Pancreas (tissue), 10 donors: ENCODE results near the gene SEH1L. TPM values are rescaled to one million over a fixed set of nuclear protein-coding genes. Genes with fewer than 3 reads are reported as not detected.
"Not testable (repeated sequence)": the region's sequence is repeated elsewhere in the genome, so short reads cannot be mapped to it uniquely, and the experiment has no call there.

ENCODE experiments used
- ATAC-seq, 4 donors: fragments of 200-7000 bp; cut with Tn5 transposase; one replicate each; pipeline versions ENCODE4 v1.8.0 to v1.9.1; 2020; ENCODE audit warnings: mild to moderate bottlenecking in 4 of 4, moderate library complexity in 4 of 4
- DNase-seq, 6 donors: peaks; one replicate each; pipeline ENCODE4 v3.0.0-alpha.2; 2020
- FAIRE-seq: peaks from 2 replicates; lab custom pipeline; 2012; peaks lifted over from hg19 to GRCh38; lab: Jason Lieb, UNC
- H3K27ac ChIP-seq, 4 donors: fragments of 200-600 bp; sonication (generic); 1 replicate in 3 of 4; 2 replicates in 1 of 4; pipeline versions ENCODE4 v1.5.0 to v1.8.0; 2020
- H3K27me3 ChIP-seq, 4 donors: fragments of 200-600 bp; one replicate each; pipeline ENCODE4 v1.8.0; 2021
- H3K36me3 ChIP-seq, 3 donors: fragments of 200-600 bp; sonication (generic) in 1 of 3; one replicate each; pipeline versions ENCODE4 v1.5.0 to v1.8.0; 2020 to 2021
- H3K4me1 ChIP-seq, 3 donors: fragments of 200-600 bp; one replicate each; pipeline ENCODE4 v1.8.0; 2021
- H3K4me3 ChIP-seq, 4 donors: fragments of 200-600 bp; sonication (generic) in 2 of 4; one replicate each; pipeline versions ENCODE4 v1.5.0 to v1.8.0; 2020 to 2021
- H3K9me3 ChIP-seq, 4 donors: fragments of 200-600 bp; one replicate each; pipeline ENCODE4 v1.8.0; 2021
- CTCF ChIP-seq, 4 donors: fragments of 200-600 bp; sonication (generic) in 3 of 4; IDR thresholded peaks; one replicate each; pipeline versions ENCODE4 v1.5.0 to v1.8.0; 2021; ENCODE audit warnings: antibody characterized with exemption in 4 of 4
- WGBS, 2 donors: extraction: QIAGEN DNeasy Blood & Tissue Kit; methylation state at CpG; one replicate each; pipeline ENCODE4 v1.1.7; 2013; 5-methylcytosine and 5-hydroxymethylcytosine counted together
- intact Hi-C, 3 donors: fragments of 100-400 bp; cut with DNase I; formaldehyde crosslinking; loops; one replicate each; pipeline versions ENCODE4 v1.11.1 to v1.14.2; 2022
- polyA plus RNA-seq, 2 donors: library from polyadenylated mRNA; stranded (reverse); fragments of 200-250 nt; gene quantifications; one replicate each; pipeline ENCODE4 v1.2.3, GENCODE V29; 2013
- total RNA-seq, 6 donors: library from RNA; stranded (reverse); fragmentation: NEBNext Ultra II Directional in 4 of 6; extraction: Animal tissue kit (Norgen Biotek cat#: 25700) in 4 of 6; gene quantifications; one replicate each; pipeline versions ENCODE4 v1.2.1 to v1.2.4, GENCODE V29; 2021 to 2023
- donor health status: healthy with polysubstance abuse.
- donor health status: DM: no; HTN: no; CAD: no; lungs with moderate emphysema.
- donor health status: DM: no; HTN: no; CAD: no.
- donor health status: control.
- donor health status: control.
- donor health status: Bipolar disorder and iron deficiency.
- donor health status: DM: yes; HTN: yes; CAD: no.
- donor health status: DM: no; HTN: no; CAD: no.
- donor health status: DM: no; HTN: no; CAD: no.
- donor health status: DM: yes; HTN: yes; CAD: no.

The SEH1L gene
- total and polyA plus RNA-seq, 8 donors = 9.4 to 23.7 (median 17.7) TPM

GRCh38 chr18:12975488-12975887 lies 27.7 kb downstream of the SEH1L start:
- DNase-seq (no peak), FAIRE-seq (no peak), ATAC-seq (no peak)
- 97 to 98% methylated on average over 6 of the region's 6 CpGs for WGBS, 2 donors
- H3K27ac ChIP-seq = no peak overlapping the region
- H3K36me3 ChIP-seq = peaks cover 0 to 4% (median 4%) of the 10 kb centered on the region in 3 donors
- no peaks in the 10 kb centered on the region for H3K27me3 ChIP-seq
- TF ChIP-seq CTCF (IDR thresholded peaks at IDR 0.05) = no peak
- no peaks in the 10 kb centered on the region for H3K4me1 ChIP-seq
- H3K4me3 ChIP-seq = no peak overlapping the region
- intact Hi-C loops = no loop called here
- no peaks in the 10 kb centered on the region for H3K9me3 ChIP-seq

- ATAC-seq = no peak
- Histone ChIP-seq H3K4me1 (no peaks in the 10 kb centered on the region), H3K4me3 (no peak overlapping the region), H3K27ac (no peak overlapping the region), H3K36me3 (peaks cover 0 to 4% (median 4%) of the 10 kb centered on the region in 3 donors), H3K27me3 (no peaks in the 10 kb centered on the region), H3K9me3 (no peaks in the 10 kb centered on the region)
- intact Hi-C loops = no loop called here
- 81 to 93% methylated on average over 12 of the region's 12 CpGs for WGBS, 2 donors
- no peak for TF ChIP-seq CTCF (IDR thresholded peaks at IDR 0.05)
- FAIRE-seq = no peak
- no peak for DNase-seq
These were observed 28.5 kb downstream of the SEH1L start for GRCh38 chr18:12976305-12976704.

DNA sequence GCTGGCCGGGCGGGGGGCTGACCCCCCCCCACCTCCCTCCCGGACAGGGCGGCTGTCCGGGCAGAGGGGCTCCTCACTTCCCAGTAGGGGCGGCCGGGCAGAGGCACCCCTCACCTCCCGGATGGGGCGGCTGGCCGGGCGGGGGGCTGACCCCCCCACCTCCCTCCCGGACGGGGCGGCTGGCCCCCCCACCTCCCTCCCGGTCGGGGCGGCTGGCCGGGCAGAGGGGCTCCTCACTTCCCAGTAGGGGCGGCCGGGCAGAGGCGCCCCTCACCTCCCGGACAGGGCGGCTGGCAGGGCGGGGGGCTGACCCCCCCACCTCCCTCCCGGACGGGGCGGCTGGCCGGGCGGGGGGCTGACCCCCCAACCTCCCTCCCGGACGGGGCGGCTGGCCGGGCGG lies 32.3 kb downstream of the SEH1L start:
- H3K9me3 ChIP-seq, intact Hi-C loops, ATAC-seq, H3K27ac ChIP-seq, H3K27me3 ChIP-seq, FAIRE-seq, H3K4me3 ChIP-seq, DNase-seq, H3K4me1 ChIP-seq, H3K36me3 ChIP-seq: not testable (repeated sequence)
- 89 to 93% methylated on average over 10 to 19 of the region's 34 CpGs for WGBS, 2 donors

DNA sequence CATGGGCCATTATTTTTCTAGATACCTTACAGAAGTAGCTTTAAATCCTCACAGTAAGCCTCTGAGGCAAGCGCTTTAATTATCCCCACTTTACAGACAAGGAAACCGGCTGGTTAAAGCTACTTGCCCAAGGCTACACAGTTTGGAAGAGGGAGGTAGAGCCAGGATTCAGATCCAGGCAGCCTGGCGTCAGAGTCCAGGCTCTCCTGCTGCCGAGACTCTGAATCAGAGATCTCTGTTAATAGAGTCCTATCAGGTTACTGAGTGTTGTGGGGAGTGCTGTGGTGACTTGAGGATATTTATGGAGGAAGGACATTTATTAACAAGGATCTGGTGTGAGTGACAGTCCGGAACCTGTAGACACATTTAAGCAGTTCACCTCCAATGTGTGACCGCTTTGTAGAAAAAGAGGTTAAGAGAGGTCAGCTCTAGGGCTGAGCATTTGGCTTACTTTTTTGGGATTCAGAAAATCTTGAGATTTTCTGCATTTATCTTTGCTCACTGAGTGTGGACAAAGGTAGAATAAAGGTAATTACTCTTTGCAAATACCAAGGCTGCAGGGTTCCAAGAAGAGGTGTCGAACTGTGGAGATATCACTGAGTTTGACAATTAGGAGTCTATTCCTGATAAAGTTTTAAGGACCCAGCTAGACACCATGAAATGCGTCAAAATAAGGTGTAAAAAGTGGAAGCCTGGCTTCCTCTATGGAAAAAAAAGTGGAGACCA lies 41.7 kb downstream of the SEH1L start:
- 83 to 91% methylated on average over 8 of the region's 8 CpGs for WGBS, 2 donors
- intact Hi-C loops = no loop called here

GRCh38 chr18:12990123-12990475 lies 42.3 kb downstream of the SEH1L start:
- intact Hi-C loops = no loop called here
- no peaks in the 10 kb centered on the region for H3K36me3 ChIP-seq
- DNase-seq (no peak), ATAC-seq (no peak), FAIRE-seq (no peak)
- H3K27me3 ChIP-seq = no peaks in the 10 kb centered on the region
- no peak for TF ChIP-seq CTCF (IDR thresholded peaks at IDR 0.05)
- no peak overlapping the region for H3K27ac ChIP-seq
- peak overlapping the region in 1 of 4 donors; percentile 98 for H3K4me3 ChIP-seq
- H3K9me3 ChIP-seq = no peaks in the 10 kb centered on the region
- peaks cover 0 to 9% (median 9%) of the 10 kb centered on the region in 3 donors for H3K4me1 ChIP-seq
- WGBS, 2 donors = 27 to 54% methylated on average over 2 of the region's 2 CpGs

More for the DNA sequence above, 41.7 kb downstream of the SEH1L start:
- Histone ChIP-seq H3K4me1 (peaks cover 0 to 9% (median 9%) of the 10 kb centered on the region in 3 donors), H3K36me3 (no peaks in the 10 kb centered on the region), H3K9me3 (no peaks in the 10 kb centered on the region), H3K4me3 (no peak overlapping the region), H3K27ac (no peak overlapping the region), H3K27me3 (no peaks in the 10 kb centered on the region)
- no peak for ATAC-seq
- no peak for FAIRE-seq
- TF ChIP-seq CTCF (IDR thresholded peaks at IDR 0.05) = no peak
- no peak for DNase-seq
